GM19351 (cell line): ENCODE measurements around the gene IBTK.
"Not testable (repeated sequence)": the region's sequence is repeated elsewhere in the genome, so short reads cannot be mapped to it uniquely, and the experiment has no call there.

Experiments used
- ATAC-seq: cut with Tn5 transposase; IDR thresholded peaks from one replicate; pipeline ENCODE4 v1.9.1; 2021; ENCODE audit warnings: mild to moderate bottlenecking, moderate library complexity; ENCODE audit not compliant: unreplicated experiment

IBTK gene

DNA sequence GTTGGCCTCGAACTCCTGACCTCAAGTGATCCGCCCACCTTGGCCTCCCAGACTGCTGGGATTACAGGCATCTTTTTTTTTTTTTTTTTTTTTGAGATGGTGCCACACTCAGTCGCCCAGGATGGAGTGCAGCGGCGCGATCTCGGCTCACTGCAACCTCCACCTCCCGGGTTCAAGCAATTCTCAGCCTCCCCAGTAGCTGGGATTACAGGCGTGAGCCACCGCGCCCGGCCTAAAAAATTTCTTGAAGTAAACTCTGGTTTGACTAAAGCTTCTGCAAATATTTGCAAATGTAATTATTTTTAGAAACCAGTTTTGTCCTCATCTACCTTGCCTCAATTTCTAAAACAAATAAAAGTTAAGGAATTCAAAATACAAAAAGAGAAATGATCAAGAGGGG lies 1.2 kb downstream of the IBTK start:
- no peak for ATAC-seq

DNA sequence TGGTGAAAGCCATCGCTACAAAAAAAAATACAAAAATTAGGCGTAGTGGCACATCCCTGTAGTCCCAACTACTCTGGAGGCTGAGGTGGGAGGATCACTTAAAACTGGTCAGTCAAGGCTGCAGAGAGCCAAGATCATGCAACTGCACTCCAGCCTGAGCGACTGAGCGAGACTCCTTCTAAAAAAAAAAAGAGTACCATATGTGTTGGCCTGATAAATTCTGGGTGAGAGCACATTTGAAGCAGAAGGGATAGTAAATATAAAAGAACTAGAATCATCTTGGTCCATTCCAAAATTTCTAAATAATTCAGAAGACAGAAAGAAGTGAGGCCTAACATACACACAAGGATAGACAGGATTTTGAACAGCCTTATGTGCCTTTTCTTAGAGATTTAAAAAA lies 2.2 kb downstream of the IBTK start:
- no peak for ATAC-seq

DNA sequence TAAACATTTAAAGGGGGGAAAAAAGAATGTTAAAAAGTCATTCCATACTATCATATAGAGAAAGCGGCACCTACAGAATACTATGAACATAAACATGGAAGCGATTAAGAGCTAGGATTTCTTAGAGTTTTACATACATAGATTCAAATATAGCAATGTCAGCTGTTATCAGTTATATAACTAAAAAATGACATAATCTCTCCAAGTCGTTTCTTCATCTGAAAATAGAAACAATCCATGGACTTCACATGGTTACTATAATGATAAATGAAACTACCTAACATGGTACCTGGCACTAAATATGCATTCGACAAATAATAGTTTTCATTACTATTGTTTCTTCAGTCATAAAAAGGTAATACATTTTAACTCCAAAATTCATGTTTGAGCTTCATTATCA lies 3.7 kb downstream of the IBTK start:
- no peak for ATAC-seq

DNA sequence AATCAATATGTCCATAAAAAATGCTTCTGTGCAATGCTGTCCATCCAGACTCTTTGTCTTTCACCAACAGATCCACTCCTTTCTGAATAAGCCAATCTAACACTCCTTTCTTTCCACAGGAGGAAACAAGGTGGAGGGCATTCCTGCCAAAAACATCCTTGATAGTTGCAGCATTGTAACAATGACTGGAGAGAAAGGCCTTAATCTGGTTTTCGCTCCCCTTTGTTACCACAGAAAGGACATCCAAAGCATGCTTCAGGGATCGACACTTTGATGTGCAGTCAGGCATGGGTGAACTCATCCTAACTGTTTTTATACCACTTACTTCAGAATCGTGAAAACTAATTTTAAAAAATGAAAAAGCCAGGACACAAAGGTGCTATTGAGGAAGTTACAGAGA lies 7.4 kb downstream of the IBTK start:
- ATAC-seq, result no peak

DNA sequence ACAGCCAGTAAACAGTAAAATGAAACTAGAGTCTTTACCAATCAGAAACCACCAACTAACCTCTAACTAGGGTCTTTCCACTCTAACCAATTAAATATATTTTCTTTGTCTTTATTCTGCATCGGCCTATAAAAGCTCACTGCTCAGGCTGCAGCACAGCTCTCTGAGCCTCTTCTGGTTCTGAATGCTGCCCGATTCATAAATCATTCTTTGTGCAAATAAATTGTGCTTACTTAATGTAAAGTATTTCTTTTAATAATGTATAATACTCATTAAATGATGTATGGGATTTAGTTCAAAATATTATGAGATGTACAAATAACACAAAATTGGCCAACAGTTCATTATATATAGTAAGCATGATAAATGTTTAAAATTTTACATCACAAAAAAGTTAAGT lies 7.9 kb downstream of the IBTK start:
- no peak for ATAC-seq

DNA sequence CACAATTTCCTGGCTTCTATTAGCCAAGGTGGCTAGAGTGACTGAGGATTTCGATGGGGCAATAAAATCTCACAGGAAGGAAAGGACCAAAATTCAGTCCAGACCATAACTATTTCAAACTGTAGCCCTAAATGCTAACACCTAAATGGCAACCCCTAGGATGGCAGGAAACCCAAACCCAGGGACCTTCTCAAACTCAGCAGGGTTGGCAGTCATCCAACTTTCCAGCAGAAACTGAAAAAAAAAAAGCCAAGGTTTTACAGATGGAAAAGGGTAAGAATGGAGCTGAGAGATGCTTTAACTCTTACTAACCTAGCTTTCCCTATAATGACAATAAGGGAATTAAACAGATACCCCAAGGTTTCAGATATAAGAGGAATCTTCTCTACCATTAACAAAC lies 10.5 kb downstream of the IBTK start:
- ATAC-seq, result no peak

DNA sequence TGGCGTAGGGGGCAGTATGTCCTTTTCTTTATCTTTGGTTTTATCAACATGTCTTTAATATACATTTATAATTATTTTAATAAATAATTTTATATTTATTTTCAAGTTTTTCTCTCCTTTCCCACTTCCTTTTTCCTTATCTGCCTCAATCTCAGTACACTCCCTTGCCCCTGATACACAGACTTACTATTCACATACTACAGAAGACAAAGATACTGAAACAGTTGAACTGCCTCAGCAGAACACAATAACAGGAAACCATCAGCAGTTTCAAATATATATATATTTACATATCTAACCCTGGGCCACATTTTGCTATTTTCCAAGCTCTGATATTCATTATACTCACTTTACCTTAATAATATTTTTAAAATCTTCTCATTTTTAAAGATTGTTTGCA lies 19.8 kb downstream of the IBTK start:
- peak; percentile 97 for ATAC-seq

DNA sequence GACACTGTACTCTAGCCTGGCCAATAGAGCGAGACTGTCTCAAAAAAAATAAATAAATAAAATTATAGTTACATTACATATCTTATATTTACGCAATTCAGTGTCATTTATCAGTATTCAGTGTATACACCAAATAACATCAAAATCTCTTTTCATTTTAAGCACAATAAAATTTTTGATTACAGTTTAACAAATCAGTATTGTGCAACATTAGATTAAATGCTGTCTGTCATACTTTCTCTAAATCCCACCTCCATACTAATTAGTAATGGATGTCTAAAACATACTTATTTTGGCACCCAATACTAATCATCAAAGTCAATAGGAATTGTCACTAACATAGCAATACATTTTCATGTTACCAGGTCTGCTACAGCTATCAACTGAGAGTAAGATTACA lies 27.4 kb downstream of the IBTK start:
- no peak for ATAC-seq

DNA sequence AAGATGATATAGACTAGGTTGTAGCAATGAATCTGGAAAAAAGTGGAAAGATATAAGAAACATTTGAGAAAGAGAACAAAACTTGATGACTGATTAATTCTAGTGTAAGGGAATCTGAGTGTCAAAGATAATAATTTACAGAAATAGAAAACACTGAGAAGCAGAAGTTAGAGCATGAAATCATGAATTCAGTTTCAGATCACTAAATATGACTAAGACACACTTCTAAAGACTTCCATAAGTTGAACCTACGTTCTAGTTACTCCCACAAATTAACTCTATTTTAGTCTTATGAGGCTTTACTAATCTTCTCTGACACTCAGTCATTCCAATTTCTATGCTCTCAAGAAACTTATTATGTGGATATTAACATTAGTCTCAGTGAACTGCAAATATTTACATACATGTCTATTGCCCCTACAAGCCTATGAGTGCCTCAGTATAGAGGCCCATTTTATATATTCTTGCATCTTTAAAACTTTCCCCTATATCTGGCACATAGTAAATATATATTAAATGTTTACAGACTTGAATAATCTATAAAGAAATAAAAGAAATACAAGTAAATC lies 30.4 kb downstream of the IBTK start:
- peak; percentile 89 for ATAC-seq

DNA sequence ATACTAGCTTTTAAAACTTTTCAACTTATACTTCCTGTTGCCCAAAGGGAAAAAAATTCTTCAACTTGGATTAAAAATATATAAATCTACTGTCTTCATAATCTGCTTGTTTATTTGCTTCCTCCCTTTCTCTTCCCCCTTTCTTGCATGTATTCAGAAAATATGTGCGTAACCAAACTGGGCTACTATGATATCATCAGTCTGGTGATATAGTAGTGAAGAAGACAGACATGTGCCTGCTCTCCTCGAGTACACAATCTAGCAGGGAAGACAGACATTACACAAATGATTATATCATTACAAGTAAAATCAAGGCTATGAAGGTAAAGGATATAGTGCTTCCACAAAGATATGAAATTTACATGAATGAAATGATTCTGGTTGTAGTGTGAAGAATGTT lies 31.0 kb downstream of the IBTK start:
- ATAC-seq, result no peak

DNA sequence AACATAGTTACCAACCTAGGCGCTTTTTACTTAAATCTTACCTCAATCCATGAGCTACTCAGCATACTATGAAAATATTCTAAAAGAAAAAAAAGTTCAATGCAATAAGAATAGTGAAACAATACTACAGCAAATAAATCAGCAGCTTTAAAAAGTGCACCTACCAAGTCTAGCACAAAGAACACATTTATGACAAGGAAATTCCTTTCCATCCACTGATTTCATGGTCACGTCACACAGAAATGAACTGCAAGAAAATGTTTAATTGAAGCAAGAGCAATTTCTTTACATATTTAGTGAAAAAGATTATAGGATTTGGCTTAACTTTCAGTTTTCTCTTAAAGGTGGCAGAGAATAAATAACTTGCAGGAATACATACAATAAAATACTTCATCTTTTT lies 36.2 kb downstream of the IBTK start:
- ATAC-seq, result no peak

DNA sequence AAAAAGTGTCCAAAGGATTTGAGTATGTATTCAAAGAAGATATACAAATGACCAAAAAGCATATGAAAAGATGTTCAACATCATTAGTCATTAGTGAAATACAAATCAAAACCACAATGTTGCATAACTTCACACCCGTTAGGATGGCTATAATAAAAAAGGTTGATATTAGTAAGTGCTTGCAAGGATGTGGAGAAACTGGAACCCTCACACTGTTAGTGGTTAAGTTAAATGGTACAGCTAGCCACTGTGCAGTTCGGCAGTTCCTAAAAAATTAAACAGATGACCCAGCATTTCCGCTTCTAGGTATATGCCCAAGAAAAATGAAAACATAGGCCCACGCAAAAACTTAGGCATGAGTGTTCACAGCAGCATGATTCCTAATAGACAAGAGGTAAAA lies 38.6 kb downstream of the IBTK start:
- ATAC-seq, result peak; percentile 60

DNA sequence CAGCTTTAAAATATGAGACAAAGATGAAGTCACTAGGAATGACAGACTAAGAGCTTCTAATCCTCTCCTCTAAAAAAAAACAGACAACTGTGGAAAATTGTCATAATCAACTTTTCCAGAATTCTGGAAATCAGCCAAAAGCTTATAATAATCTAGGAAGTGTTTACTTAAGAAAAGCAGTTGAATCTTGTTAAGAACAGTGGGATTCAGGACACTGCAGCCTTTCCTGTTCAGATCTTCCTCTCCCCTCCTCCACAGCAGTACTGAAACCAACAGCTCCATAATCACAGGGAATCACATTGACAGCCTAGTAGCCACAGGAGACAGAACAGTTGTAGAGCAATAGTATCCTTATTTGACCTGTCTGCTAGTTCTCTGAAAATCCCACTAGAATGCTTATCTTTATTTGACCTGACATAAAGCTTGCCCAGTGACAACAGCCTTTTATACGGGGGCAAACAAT lies 41.6 kb downstream of the IBTK start:
- ATAC-seq, result no peak

DNA sequence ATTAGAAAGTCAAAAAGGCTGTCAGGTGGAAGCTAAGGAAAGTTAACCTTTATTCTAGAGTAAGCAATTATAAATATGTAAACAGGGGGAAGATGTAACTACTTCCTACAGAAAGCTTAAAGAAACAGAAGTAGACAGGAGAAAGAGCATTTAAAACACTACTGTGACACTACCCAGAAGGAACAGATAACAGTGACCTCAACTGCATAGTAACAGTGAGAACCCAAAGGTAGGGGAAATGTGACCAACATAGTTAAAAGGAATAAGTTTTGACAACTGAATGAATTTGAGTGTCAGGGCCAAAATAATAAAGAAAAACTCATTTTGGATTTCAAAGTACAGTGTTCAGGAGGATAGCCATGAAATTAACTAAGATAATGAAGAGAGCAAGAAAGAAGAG lies 43.5 kb downstream of the IBTK start:
- ATAC-seq, result no peak

DNA sequence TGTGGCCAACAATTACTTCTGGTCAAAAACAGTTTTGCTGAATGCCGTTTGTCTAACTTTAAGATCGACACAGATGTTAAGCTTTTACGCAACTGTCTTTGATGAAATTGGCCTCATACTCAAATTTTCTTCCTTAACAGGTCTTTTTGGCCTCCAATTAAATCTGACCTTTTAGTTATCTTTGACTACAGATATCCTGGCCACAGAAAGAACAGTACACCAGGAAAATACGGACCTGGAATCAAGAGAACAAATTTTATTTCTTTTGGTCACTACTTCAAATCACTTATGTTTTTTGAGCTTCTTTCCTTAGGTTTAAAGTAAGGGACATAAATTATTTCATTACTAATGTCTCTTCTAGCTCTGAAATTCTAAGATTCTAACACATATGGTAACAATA lies 49.8 kb downstream of the IBTK start:
- no peak for ATAC-seq

DNA sequence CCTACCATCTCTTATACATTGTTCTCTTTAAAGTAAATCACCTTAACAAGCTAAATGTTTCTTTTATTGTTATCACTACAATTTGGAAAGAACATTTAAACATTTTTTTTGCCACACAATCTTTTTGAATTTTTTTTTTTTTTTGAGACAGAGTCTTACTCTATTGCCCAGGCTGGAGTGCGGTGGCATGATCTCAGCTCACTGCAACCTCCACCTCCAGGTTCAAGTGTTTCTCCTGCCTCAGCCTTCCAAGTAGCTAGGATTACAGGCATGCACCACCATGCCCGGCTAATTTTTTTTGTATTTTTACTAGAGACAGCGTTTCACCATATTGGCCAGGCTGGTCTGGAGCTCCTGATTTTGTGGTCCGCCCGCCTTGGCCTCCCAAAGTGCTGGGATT lies 50.3 kb downstream of the IBTK start:
- not testable (repeated sequence) for ATAC-seq

DNA sequence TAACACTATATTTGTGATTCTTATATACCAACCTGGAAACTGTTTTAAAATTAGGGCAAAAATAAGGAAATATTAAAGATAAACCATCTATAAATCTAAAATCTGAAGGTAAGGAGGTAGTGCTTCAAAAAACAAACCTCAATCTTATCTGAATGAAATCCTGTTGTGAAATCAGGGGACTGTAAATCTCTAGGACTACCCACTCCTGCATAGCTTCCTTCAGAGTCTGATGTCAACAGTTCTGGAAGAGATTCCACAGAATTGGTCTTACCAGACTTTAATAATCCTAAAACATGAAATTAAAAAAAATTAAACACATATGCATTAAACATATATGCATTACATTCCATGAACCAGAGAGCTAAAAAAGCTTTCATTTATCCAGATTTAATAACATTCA lies 51.4 kb downstream of the IBTK start:
- no peak for ATAC-seq

DNA sequence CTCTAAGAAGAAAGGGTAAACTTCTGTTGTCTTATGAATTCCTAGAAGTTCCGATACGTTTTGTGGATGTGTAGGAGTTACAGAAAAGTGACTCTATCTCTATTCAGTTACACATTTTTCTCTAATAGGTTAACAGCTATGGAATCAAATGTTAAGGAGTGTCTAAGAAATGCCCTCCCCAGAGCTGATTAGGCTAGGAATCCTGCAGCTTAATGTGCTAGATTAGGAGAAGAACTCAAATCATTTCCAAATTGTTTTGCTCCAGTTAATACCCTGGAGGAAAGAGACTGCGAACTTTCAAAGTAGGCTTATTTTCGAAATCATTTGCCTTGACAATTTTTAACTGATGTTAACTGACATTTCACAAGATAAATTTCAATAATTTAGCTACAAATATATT lies 51.9 kb downstream of the IBTK start:
- no peak for ATAC-seq

DNA sequence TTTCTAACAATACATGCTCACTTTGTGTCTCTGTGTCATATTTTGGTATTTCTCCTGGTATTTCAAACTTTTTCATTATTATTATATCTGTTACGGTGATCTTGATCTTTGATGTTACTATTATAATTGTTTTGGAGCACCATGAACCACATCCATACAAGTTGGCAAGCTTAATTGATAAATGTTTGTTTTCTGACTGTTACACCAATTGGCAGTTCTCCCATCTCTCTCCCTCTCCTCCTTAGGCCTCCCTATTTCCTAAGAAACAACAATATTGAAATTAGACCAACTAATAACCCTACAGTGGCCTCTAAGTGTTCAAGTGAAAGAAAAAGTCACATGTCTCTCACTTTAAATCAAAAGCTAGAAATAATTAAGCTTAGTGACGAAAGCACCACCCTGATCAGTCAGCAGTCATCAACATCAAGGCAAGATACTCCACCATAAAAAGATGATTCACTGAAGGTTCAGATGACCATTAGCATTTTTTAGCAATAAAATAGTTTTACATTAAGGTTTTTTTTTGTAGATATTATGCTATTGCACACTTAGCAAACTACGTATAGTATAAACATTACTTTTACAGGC lies 61.5 kb downstream of the IBTK start:
- ATAC-seq, result no peak

DNA sequence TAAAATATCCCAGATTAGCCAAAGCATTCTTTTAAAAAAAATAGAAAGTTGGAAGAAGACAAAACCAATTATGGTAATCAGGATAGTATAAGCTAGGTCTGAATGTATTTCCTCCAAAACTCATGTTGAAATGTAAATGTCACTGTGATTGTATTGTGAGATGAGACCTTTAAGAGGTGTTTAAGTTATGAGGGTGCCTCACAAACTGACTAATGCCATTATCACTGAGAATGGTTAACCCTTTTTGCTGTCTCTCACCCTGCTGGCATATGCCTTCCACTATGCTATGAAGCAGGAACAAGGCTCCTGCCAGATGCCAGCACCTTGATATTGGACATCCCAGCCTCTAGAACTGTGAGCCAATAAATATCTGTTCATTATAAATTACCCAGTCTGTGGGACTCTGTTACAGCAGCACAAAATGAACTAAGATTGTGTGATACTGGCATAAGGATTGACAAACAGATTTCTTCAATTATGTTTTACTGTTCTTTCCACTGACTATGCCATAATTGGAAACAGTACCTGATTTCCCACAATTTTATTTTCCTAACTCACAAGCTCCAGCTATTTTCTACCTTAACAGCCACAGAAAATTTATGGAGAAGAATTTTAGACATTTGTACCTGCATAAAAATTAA lies 63.8 kb downstream of the IBTK start:
- ATAC-seq, result no peak

DNA sequence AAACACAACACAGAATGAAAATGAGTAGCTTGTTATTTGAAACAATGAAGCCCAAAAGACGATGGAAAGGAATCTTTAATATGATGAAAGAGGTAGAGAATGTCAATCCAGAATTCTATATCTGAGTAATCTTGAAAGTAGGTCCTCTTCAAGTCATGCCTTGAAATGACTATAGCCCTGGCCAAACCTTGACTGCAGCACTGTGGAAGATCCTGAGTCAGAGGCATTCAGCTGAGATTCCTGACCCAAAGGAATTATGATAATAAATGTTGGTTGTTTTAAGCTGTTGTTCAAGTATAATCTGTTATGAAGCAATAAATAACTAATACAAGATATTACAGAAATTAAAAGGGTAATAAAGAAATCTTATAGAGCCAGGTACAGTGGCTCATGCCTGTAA lies 64.8 kb downstream of the IBTK start:
- no peak for ATAC-seq

DNA sequence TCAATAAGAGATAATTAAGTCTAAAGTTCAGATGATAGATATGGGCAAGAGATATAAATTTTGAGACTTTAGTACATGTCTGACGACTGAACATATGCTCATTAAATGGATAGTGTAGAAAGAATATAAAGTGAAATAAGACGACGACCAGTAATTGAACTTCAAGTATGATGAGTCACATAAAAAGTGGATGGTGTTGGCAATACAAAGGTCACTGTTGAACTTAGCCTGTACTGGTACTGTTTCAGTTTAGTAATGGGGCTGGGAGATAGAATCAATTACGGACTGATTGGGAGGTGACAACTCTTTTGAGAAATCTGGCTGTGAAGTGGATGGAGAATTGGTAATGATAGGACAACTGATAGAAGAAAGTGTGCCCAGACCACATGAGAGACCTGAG lies 68.1 kb downstream of the IBTK start:
- no peak for ATAC-seq

DNA sequence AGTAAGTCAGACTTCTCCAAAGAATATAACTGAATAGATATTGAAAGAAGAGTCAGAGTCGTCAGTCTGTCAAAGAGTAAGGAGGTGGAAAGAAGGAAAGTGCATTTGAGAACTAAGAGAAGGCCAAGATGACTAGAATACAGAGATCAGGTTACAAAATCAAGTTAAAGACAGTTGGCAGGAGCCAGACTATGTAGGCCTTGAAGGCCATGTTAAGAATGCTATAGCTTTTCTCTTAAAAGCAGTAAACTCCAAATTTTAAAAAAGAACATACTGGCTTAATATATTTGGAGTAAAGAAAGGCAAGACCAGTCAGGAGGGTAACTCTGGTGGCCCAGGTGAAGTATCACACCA lies 68.8 kb downstream of the IBTK start:
- no peak for ATAC-seq
